ENCODE data around the gene PTCHD4.
"Not testable (repeated sequence)": the region's sequence is repeated elsewhere in the genome, so short reads cannot be mapped to it uniquely, and the experiment has no call there.

Gene PTCHD4

DNA sequence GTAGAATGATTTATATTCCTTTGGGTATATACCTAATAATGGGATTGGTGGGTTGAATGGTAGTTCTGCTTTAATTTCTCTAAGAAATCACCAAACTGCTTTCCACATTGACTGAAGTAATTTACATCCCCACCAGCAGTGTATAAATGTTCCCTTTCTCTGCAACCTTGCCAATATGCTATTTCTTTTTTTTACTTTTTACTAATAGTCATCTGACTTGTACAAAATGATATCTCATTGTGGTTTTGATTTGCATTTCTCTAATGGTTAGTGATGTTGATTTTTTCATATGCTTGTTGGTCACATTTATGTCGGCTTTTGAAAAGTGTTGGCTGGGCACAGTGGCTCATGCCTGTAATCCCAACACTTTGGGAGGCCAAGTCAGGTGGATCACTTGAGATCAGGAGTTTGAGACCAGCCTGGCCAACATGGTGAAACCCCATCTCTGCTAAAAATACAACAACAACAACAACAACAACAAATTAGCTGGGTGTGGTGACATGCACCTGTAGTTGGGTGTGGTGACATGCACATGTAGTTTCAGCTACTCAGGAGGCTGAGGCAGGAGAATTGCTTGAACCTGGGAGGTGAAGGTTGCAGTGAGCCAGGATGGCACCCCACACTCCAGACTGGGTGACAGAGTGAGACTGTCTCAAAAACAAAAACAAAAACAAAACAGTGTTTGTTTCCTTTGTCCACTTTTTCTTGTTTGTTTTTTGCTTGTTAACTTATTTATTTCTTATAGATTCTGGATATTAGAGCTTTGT lies 11.2 kb upstream of the PTCHD4 start:
- H3K9ac ChIP-seq (ENCODE audit: low read length); H3K4me3 ChIP-seq (ENCODE audit: low read length); H3K36me3 ChIP-seq (ENCODE audit: control insufficient read depth, low read depth, low read length); H3K9me3 ChIP-seq (ENCODE audit: control insufficient read depth, low read depth, low read length); H3K27me3 ChIP-seq (ENCODE audit: control insufficient read depth, insufficient read depth, low read length); H3K4me1 ChIP-seq (ENCODE audit: control insufficient read depth, low read depth, low read length); H3K27ac ChIP-seq (ENCODE audit: low read length): not testable (repeated sequence)

DNA sequence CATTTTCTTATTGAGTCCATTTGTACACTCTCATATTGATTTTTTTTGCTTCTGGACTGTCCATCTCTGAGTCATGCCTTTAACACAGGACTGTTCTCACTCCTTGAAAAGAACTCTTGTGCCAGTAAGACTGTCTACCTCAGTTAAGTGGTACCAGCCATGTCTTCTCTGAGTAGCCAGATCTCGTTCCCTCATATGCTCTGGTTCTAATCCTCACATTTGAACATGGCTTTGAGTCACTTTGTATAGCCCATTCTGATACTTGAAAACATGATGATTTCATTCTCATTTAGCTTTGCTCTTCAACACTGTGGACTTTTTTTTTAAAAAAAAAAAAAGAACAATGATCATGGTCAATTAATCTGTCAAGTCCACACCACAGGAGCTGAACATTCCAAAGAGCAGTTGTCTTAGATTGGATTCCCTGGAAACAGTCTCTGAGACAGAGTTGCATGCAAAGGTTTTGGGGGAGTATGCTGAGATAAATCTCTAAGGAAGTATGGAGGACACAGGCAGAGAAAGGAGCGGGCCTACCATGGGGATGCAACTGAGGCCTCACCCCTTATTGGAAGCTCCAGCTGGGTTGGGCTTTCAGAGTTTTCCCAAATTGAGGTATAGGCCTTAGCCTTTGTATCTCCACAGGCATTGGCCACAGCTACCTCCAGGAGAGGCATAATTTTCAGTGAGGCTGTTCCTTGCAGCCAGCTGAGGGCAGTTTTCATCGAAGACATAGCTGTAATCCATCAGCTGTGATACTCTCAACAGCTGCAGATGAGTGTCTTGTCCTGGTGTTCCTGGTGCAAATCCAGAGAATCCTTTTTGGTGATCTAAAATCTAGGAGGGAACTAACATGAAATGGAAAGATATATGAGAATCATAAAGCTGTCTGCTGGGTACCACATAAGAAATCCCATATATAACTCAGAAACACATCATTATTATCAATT lies 6.0 kb upstream of the PTCHD4 start:
- Histone ChIP-seq H3K27me3 (ENCODE audit: control insufficient read depth, insufficient read depth, low read length) (no peaks in the 10 kb centered on the region), H3K27ac (ENCODE audit: low read length) (no peak overlapping the region), H3K4me3 (ENCODE audit: low read length) (no peak overlapping the region)

DNA sequence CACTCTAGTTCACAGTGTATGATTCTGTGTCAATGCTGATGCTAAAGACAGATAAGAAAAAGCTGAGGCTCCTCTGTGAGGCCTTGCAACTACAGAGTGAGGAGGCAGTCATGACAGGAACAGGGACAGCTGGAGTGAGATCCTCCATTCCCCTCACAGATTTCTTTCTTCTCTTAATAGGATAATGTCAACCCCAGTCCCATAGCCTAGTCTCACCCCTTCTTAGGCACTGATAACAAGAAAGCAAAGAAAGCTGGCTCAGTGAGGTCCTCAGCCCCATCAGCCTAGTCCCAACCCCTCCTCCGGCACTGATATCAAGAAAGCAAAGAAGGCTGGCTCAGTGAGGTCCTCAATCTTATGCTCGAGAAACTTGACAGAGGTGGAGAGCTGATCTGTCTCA lies 2.1 kb upstream of the PTCHD4 start:
- Histone ChIP-seq H3K27ac (ENCODE audit: low read length) (no peak overlapping the region), H3K4me3 (ENCODE audit: low read length) (no peak overlapping the region), H3K9ac (ENCODE audit: low read length) (no peak overlapping the region), H3K9me3 (ENCODE audit: control insufficient read depth, low read depth, low read length) (no peaks in the 10 kb centered on the region), H3K4me1 (ENCODE audit: control insufficient read depth, low read depth, low read length) (peaks cover 10% of the 10 kb centered on the region), H3K36me3 (ENCODE audit: control insufficient read depth, low read depth, low read length) (no peaks in the 10 kb centered on the region), H3K27me3 (ENCODE audit: control insufficient read depth, insufficient read depth, low read length) (no peaks in the 10 kb centered on the region)

More for the DNA sequence above, 6.0 kb upstream of the PTCHD4 start:
- Histone ChIP-seq H3K4me1 (ENCODE audit: control insufficient read depth, low read depth, low read length) (no peaks in the 10 kb centered on the region), H3K36me3 (ENCODE audit: control insufficient read depth, low read depth, low read length) (no peaks in the 10 kb centered on the region), H3K9ac (ENCODE audit: low read length) (no peak overlapping the region), H3K9me3 (ENCODE audit: control insufficient read depth, low read depth, low read length) (no peaks in the 10 kb centered on the region)

DNA sequence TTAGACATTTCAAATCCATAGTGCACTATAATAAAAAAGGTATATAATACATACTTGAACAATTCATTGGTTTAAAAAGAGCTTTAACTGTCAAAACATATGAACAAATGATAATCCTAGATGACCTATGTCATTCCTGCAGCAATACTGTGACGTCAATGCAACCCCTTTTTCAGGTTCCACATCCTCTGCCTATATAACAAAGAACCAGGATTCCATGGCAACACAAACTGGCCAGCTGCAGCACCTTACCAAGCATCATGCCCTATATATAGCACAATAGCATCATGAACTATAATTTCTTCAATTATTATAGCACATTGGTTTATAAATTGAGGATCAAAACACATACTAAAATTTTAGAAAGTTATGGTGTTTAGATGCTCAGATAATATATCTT lies 578 bp upstream of the PTCHD4 start:
- peaks cover 10% of the 10 kb centered on the region for H3K4me1 ChIP-seq (ENCODE audit: control insufficient read depth, low read depth, low read length)
- H3K4me3 ChIP-seq (ENCODE audit: low read length), result peak overlapping the region; percentile 45
- no peaks in the 10 kb centered on the region for H3K27me3 ChIP-seq (ENCODE audit: control insufficient read depth, insufficient read depth, low read length)
- H3K36me3 ChIP-seq (ENCODE audit: control insufficient read depth, low read depth, low read length), result no peaks in the 10 kb centered on the region
- H3K9ac ChIP-seq (ENCODE audit: low read length), result peak overlapping the region; percentile 1
- H3K27ac ChIP-seq (ENCODE audit: low read length), result no peak overlapping the region
- H3K9me3 ChIP-seq (ENCODE audit: control insufficient read depth, low read depth, low read length), result no peaks in the 10 kb centered on the region

DNA sequence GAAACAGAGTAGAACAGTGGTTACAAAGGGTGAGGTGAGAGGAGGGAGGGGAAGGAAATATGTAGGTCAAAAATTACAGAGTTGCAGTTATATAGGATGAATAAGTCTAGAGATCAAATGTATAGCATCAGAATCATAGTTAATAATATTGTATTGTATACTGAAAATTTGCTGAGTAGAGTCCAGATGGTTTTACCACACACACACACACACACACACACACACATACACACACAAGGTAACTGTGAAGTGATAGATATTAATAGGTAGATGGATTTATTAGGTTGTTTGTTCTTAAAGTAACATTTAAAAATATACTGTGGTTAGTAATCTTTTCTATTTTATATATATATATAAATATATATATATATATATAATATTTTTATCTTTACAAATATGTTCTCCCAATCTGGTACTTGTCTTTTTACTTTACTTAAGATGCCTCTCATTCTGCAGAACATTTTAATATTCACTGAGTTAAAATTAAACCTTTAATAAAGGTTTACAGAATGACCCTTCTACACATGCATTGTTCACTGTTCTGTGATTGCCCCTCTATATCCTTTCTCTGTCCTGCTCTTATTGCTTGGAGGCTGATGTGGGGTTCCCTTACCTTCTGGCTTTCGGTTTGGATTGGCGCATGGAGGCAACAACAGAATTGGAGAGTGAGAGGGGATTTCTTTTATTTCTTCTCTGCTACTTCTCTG lies 408 bp downstream of the PTCHD4 start:
- Histone ChIP-seq H3K9me3 (ENCODE audit: control insufficient read depth, low read depth, low read length) (no peaks in the 10 kb centered on the region), H3K27ac (ENCODE audit: low read length) (peak overlapping the region; percentile 43), H3K4me3 (ENCODE audit: low read length) (peak overlapping the region; percentile 67), H3K4me1 (ENCODE audit: control insufficient read depth, low read depth, low read length) (peaks cover 10% of the 10 kb centered on the region), H3K36me3 (ENCODE audit: control insufficient read depth, low read depth, low read length) (no peaks in the 10 kb centered on the region), H3K27me3 (ENCODE audit: control insufficient read depth, insufficient read depth, low read length) (no peaks in the 10 kb centered on the region), H3K9ac (ENCODE audit: low read length) (peak overlapping the region; percentile 52)

DNA sequence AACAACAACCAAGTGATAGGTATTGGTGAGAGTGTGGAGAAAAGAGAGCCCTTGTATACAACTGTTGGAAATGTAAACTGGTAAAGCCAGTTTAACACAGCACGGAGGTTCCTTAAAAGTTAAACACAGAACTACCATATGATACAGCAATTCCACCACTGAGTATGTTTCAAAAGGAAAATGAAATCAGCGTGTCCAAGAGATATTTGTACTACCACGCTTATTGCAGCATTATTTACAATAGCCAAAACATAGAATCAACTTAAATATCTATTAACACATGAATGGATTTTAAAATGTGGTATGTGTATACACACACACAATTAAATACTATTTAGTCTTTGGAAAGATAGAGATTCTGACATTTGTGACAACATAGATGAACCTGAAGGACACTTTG lies 1.1 kb downstream of the PTCHD4 start:
- peak overlapping the region; percentile 67 for H3K4me3 ChIP-seq (ENCODE audit: low read length)
- H3K36me3 ChIP-seq (ENCODE audit: control insufficient read depth, low read depth, low read length), result no peaks in the 10 kb centered on the region
- H3K4me1 ChIP-seq (ENCODE audit: control insufficient read depth, low read depth, low read length), result peaks cover 10% of the 10 kb centered on the region
- H3K27ac ChIP-seq (ENCODE audit: low read length), result peak overlapping the region; percentile 39
- H3K9ac ChIP-seq (ENCODE audit: low read length), result peak overlapping the region; percentile 52
- no peaks in the 10 kb centered on the region for H3K9me3 ChIP-seq (ENCODE audit: control insufficient read depth, low read depth, low read length)
- no peaks in the 10 kb centered on the region for H3K27me3 ChIP-seq (ENCODE audit: control insufficient read depth, insufficient read depth, low read length)

DNA sequence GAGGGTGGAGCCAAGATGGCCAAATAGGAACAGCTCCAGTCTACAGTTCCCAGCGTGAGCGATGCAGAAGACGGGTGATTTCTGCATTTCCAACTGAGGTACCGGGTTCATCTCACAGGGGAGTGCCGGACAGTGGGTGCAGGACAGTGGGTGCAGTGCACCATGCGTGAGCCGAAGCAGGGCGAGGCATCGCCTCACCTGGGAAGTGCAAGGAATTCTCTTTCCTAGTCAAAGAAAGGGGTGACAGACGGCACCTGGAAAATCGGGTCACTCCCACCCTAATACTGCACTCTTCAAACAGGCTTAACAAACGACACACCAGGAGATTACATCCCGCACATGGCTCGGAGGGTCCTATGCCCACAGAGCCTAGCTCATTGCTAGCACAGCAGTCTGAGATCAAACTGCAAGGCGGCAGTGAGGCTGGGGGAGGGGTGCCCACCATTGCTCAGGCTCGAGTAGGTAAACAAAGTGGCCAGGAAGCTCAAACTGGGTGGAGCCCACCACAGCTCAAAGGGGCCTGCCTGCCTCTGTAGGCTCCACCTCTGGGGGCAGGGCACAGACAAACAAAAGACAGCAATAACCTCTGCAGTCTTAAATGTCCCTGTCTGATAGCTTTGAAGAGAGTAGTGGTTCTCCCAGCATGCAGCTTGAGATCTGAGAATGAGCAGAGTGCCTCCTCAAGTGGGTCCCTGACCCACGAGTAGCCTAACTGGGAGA lies 8.4 kb downstream of the PTCHD4 start:
- H3K27me3 ChIP-seq (ENCODE audit: control insufficient read depth, insufficient read depth, low read length); H3K9me3 ChIP-seq (ENCODE audit: control insufficient read depth, low read depth, low read length); H3K9ac ChIP-seq (ENCODE audit: low read length); H3K4me1 ChIP-seq (ENCODE audit: control insufficient read depth, low read depth, low read length); H3K27ac ChIP-seq (ENCODE audit: low read length); H3K4me3 ChIP-seq (ENCODE audit: low read length); H3K36me3 ChIP-seq (ENCODE audit: control insufficient read depth, low read depth, low read length): not testable (repeated sequence)

DNA sequence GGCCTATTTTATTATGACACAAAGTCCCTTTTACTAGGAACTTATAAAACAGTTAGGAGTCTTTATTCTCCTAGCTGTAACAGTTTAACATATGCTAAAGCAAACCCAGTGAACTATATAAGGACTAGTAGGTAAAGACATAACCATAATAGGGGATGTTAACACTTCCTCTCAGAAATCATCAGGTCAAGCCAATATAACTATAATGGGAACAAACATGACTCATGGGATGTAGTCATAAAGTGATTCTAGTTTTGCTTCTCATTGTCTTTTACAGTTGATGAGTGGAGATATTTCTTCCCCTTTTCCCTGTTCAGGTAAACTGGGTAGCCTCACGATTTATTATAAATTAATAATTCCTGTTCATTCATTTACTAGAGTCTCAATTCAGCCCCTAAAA lies 9.7 kb downstream of the PTCHD4 start:
- Histone ChIP-seq H3K36me3 (ENCODE audit: control insufficient read depth, low read depth, low read length) (no peaks in the 10 kb centered on the region), H3K9ac (ENCODE audit: low read length) (no peak overlapping the region), H3K4me3 (ENCODE audit: low read length) (no peak overlapping the region), H3K9me3 (ENCODE audit: control insufficient read depth, low read depth, low read length) (peaks cover 7% of the 10 kb centered on the region), H3K27me3 (ENCODE audit: control insufficient read depth, insufficient read depth, low read length) (no peaks in the 10 kb centered on the region), H3K4me1 (ENCODE audit: control insufficient read depth, low read depth, low read length) (no peaks in the 10 kb centered on the region), H3K27ac (ENCODE audit: low read length) (no peak overlapping the region)

DNA sequence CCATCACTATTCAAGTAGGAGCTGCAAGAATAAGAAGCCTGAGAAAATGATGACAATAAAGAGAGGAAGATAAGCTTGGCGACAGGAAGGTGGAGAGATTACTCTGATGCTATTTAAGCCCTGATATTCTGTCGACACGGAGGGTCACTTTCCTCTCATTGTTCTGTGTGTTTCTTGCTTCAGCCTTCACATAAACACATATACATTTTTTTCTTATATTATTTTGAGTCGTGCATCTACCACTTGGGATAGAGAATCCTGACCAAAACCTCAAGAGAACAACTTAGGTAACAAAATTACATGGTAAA lies 10.5 kb downstream of the PTCHD4 start:
- Histone ChIP-seq H3K4me3 (ENCODE audit: low read length) (no peak overlapping the region), H3K27ac (ENCODE audit: low read length) (no peak overlapping the region), H3K9ac (ENCODE audit: low read length) (no peak overlapping the region), H3K36me3 (ENCODE audit: control insufficient read depth, low read depth, low read length) (no peaks in the 10 kb centered on the region), H3K27me3 (ENCODE audit: control insufficient read depth, insufficient read depth, low read length) (no peaks in the 10 kb centered on the region), H3K4me1 (ENCODE audit: control insufficient read depth, low read depth, low read length) (no peaks in the 10 kb centered on the region), H3K9me3 (ENCODE audit: control insufficient read depth, low read depth, low read length) (peaks cover 7% of the 10 kb centered on the region)

DNA sequence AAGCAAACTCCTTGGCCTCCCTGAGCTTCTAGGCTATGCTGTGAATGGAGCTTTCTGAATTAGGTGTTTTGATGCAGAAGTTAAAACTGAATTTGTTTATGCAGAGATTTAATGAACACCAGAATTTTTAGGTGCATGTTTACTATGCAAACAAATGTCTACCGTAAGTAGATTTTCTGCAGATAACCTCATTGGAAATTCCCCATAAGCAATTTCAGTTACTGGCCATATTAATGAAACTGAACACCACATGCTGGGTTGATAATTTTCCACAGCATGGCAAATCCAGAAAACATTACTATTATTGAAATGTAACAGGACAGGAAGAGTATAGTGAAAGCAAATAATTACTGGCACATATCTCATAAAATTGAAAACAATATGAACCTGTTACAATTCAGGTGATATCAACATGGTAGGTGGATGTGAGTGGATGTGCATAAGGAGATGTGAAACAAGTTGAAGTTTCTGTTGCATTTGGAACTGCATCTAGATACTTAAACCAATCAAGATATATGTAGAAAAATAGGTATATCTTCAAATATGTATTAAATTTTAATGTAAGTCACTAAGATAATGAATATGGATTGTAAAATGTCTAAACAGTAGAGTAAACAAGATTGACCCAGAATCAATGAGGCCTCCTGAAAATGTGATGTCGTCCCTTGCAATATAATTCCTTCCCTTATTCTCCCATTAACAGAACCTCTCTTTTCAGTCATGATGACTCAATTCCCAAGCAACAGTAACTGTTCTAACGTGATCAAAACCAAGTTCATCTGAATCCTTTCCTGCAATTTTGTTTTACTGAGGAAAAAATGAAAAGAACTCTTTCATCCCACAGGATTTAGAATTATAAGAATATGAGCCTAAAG lies 11.0 kb downstream of the PTCHD4 start:
- peaks cover 7% of the 10 kb centered on the region for H3K9me3 ChIP-seq (ENCODE audit: control insufficient read depth, low read depth, low read length)
- no peak overlapping the region for H3K9ac ChIP-seq (ENCODE audit: low read length)
- no peaks in the 10 kb centered on the region for H3K4me1 ChIP-seq (ENCODE audit: control insufficient read depth, low read depth, low read length)
- H3K27ac ChIP-seq (ENCODE audit: low read length), result no peak overlapping the region
- no peaks in the 10 kb centered on the region for H3K27me3 ChIP-seq (ENCODE audit: control insufficient read depth, insufficient read depth, low read length)
- H3K36me3 ChIP-seq (ENCODE audit: control insufficient read depth, low read depth, low read length), result no peaks in the 10 kb centered on the region
- H3K4me3 ChIP-seq (ENCODE audit: low read length), result no peak overlapping the region
